Stomach (tissue), 9 donors: ENCODE measurements around the gene ATP2A3. TPM values are rescaled to one million over a fixed set of nuclear protein-coding genes. Genes with fewer than 3 reads are reported as not detected.

Experiments used
- DNase-seq, 2 donors: peaks; one replicate each; pipeline versions ENCODE4 v3.0.0 to v3.0.0-alpha.2; 2013 to 2019
- H3K27ac ChIP-seq, 5 donors: fragments of 200-600 bp in 4 of 5; sonication (generic) in 4 of 5; one replicate each; pipeline ENCODE4 v1.5.1; 2013 to 2019; ENCODE audit warnings: mild to moderate bottlenecking in 1 of 5, moderate library complexity in 1 of 5
- H3K27me3 ChIP-seq, 3 donors: fragments of 200-600 bp; sonication (generic); one replicate each; pipeline ENCODE4 v1.5.1; 2017 to 2019; ENCODE audit warnings: mixed run types in 1 of 3
- H3K36me3 ChIP-seq, 4 donors: fragments of 200-600 bp; sonication (generic); 1 replicate in 3 of 4; 2 replicates in 1 of 4; pipeline ENCODE4 v1.5.1; 2016 to 2019
- H3K4me1 ChIP-seq, 4 donors: fragments of 200-600 bp; sonication (generic); one replicate each; pipeline ENCODE4 v1.5.1; 2016 to 2019
- H3K4me3 ChIP-seq, 4 donors: fragments of 200-600 bp; sonication (generic) in 3 of 4; one replicate each; pipeline ENCODE4 v1.5.1; 2016 to 2019; ENCODE audit warnings: mild to moderate bottlenecking in 1 of 4
- H3K9me3 ChIP-seq, 4 donors: fragments of 200-600 bp; sonication (generic); one replicate each; pipeline ENCODE4 v1.5.1; 2016 to 2019
- EP300 ChIP-seq: sonication (generic); formaldehyde crosslinking; IDR thresholded peaks from one replicate; pipeline ENCODE4 v1.6.1; 2017; ENCODE audit warnings: antibody characterized with exemption
- POLR2A ChIP-seq, 4 donors: fragments of 450-650 bp; IDR thresholded peaks; one replicate each; pipeline ENCODE4 v1.6.1; 2016; ENCODE audit warnings: antibody characterized with exemption in 4 of 4, control low read depth in 2 of 4, mild to moderate bottlenecking in 1 of 4, moderate library complexity in 1 of 4
- POLR2AphosphoS5 ChIP-seq, 3 donors: sonication (generic); formaldehyde crosslinking; IDR thresholded peaks; one replicate each; pipeline ENCODE4 v1.6.1; 2016; ENCODE audit warnings: antibody characterized with exemption in 3 of 3
- WGBS, 5 donors: extraction: QIAGEN DNeasy Blood & Tissue Kit in 3 of 5; methylation state at CpG; one replicate each; pipeline versions ENCODE4 v1.1.5 to v1.1.7; 2013 to 2018; 5-methylcytosine and 5-hydroxymethylcytosine counted together
- intact Hi-C: fragments of 100-400 bp; cut with DNase I; formaldehyde crosslinking; loops from one replicate; pipeline ENCODE4 v1.15.1; 2023; ENCODE audit warnings: low total_unique reads
- polyA plus RNA-seq, 3 donors: library from polyadenylated mRNA; stranded (reverse); fragments of 200-250 nt; gene quantifications; one replicate each; pipeline ENCODE4 v1.2.3, GENCODE V29; 2013
- total RNA-seq, 5 donors: library from RNA; depleted of rRNA; stranded (reverse); fragments of >200 nt; gene quantifications; one replicate each; pipeline versions ENCODE4 v1.1.0 to v1.2.3, GENCODE V29; 2014 to 2016
- TF ChIP-seq, protein P1 (sequence below), 7 experiments: fragments of 450-650 bp in 4 of 7; fragments of 200-600 bp in 3 of 7; sonication (generic) in 3 of 7; IDR thresholded peaks; one replicate each; pipeline ENCODE4 v1.5.1; 2016 to 2019; ENCODE audit warnings: antibody characterized with exemption in 7 of 7, control low read depth in 2 of 7, mild to moderate bottlenecking in 1 of 7
- donor health status: healthy with polysubstance abuse.
- donor health status: Bipolar disorder and iron deficiency.
- donor health status: healthy.

ATP2A3 gene
- total and polyA plus RNA-seq, 8 donors = 10.4 to 1,069 (median 64.1) TPM

DNA sequence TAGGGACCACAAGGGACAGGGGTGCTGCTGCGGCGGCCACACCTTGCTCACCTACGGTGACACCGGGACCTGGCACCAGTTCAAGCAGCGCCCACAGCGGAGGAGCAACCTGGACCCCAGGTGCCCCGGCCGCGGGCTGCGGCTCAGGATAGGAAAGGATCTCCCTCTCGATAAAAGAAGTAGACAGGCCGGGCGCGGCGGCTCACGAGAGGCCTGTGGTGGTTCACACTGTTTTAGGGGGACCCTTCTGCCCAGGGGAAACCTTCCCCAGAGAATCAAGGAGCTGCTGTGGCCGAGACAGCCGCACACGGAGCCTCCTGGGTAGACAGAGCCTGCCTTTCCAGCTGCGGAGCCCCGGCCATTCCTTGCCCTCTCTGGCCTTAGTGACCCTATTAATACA lies 17.9 kb upstream of the ATP2A3 start:
- H3K4me3 ChIP-seq = no peak overlapping the region
- no peak overlapping the region for H3K27ac ChIP-seq
- H3K36me3 ChIP-seq = no peaks in the 10 kb centered on the region
- H3K4me1 ChIP-seq = peaks cover 30 to 45% (median 39%) of the 10 kb centered on the region in 4 donors
- DNase-seq = no peak
- H3K27me3 ChIP-seq = peaks cover 0 to 12% (median 0%) of the 10 kb centered on the region in 3 donors
- intact Hi-C loops = no loop called here
- H3K9me3 ChIP-seq = peaks cover 0 to 4% (median 0%) of the 10 kb centered on the region in 4 donors
- TF ChIP-seq POLR2AphosphoS5 (IDR thresholded peaks at IDR 0.05) (no peak), POLR2A (IDR thresholded peaks at IDR 0.05) (no peak), EP300 (no peak)
- TF ChIP-seq, protein P1, sequence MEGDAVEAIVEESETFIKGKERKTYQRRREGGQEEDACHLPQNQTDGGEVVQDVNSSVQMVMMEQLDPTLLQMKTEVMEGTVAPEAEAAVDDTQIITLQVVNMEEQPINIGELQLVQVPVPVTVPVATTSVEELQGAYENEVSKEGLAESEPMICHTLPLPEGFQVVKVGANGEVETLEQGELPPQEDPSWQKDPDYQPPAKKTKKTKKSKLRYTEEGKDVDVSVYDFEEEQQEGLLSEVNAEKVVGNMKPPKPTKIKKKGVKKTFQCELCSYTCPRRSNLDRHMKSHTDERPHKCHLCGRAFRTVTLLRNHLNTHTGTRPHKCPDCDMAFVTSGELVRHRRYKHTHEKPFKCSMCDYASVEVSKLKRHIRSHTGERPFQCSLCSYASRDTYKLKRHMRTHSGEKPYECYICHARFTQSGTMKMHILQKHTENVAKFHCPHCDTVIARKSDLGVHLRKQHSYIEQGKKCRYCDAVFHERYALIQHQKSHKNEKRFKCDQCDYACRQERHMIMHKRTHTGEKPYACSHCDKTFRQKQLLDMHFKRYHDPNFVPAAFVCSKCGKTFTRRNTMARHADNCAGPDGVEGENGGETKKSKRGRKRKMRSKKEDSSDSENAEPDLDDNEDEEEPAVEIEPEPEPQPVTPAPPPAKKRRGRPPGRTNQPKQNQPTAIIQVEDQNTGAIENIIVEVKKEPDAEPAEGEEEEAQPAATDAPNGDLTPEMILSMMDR (IDR thresholded peaks at IDR 0.05) = no peak
- 87 to 92% (median 89%) methylated on average over 18 to 21 of the region's 21 CpGs; no CpG with 5 or more reads in 1 of the 5 donors for WGBS, 5 donors

DNA sequence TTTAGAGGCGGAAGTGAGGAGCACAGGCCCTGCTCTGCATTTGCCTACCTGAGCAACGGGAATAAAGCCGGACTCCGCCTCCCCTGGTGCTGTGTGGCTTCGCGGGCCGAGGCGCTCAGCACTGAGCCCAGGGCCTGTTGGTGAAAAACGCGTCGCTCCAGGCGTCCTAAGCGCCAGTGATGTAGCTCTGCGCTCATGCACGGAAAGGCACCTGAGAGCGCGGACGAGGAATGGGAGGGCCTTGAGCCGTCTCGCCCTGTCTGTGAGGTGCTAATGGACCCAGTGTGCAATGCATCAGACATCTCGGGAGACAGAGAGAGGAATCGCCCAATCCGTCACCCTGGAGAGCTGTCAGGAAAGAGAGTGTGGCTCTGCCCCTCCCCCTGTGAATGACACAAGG lies 17.2 kb upstream of the ATP2A3 start:
- Histone ChIP-seq H3K27ac (no peak overlapping the region), H3K4me1 (peaks cover 35 to 46% (median 41%) of the 10 kb centered on the region in 4 donors), H3K36me3 (no peaks in the 10 kb centered on the region), H3K9me3 (peaks cover 0 to 4% (median 0%) of the 10 kb centered on the region in 4 donors), H3K4me3 (no peak overlapping the region), H3K27me3 (peaks cover 0 to 10% (median 0%) of the 10 kb centered on the region in 3 donors)
- TF ChIP-seq, protein P1 (IDR thresholded peaks at IDR 0.05) = no peak
- TF ChIP-seq EP300 (no peak), POLR2AphosphoS5 (IDR thresholded peaks at IDR 0.05) (no peak), POLR2A (IDR thresholded peaks at IDR 0.05) (no peak)
- intact Hi-C loops = no loop called here
- WGBS, 5 donors = 84 to 94% (median 89%) methylated on average over 23 of the region's 23 CpGs
- no peak for DNase-seq

- no peak overlapping the region for H3K4me3 ChIP-seq
- TF ChIP-seq POLR2AphosphoS5 (IDR thresholded peaks at IDR 0.05) (no peak), POLR2A (IDR thresholded peaks at IDR 0.05) (no peak), EP300 (no peak)
- peak overlapping the region in 1 of 5 donors; percentile 3 for H3K27ac ChIP-seq
- peaks cover 31 to 44% (median 39%) of the 10 kb centered on the region in 4 donors for H3K4me1 ChIP-seq
- no peaks in the 10 kb centered on the region for H3K36me3 ChIP-seq
- peaks cover 0 to 4% (median 2%) of the 10 kb centered on the region in 4 donors for H3K9me3 ChIP-seq
- peaks cover 0 to under 1% (median 0%) of the 10 kb centered on the region in 3 donors for H3K27me3 ChIP-seq
- no peak for DNase-seq
- 80 to 84% (median 82%) methylated on average over 19 of the region's 19 CpGs for WGBS, 5 donors
- intact Hi-C loops = no loop called here
These were observed 16.3 kb upstream of the ATP2A3 start for GRCh38 chr17:3980381-3981014.

DNA sequence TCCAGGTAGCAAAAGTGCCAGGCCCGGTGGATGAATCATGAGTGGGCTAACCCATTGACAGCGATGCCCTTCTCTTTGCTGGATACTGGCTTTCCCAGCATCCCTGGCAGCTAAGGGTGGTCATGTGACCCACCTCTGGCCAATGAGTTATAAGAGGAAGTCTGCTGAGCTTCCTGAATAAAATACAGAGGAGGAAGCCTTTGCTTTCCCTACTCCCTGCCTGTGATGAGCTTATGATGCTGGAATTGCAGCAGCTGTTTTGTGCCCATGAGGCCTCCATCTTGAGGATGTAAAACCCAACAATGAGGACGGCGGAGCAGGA lies 15.0 kb upstream of the ATP2A3 start:
- Histone ChIP-seq H3K4me3 (no peak overlapping the region), H3K27ac (peak overlapping the region; percentile 62 to 88 (median 84)), H3K4me1 (peaks cover 30 to 43% (median 38%) of the 10 kb centered on the region in 4 donors), H3K27me3 (no peaks in the 10 kb centered on the region), H3K9me3 (peaks cover 0 to 15% (median 9%) of the 10 kb centered on the region in 4 donors), H3K36me3 (no peaks in the 10 kb centered on the region)
- intact Hi-C loops = no loop called here
- DNase-seq = no peak
- TF ChIP-seq POLR2A (IDR thresholded peaks at IDR 0.05) = no peak
- TF ChIP-seq EP300 = no peak
- TF ChIP-seq POLR2AphosphoS5 (IDR thresholded peaks at IDR 0.05) = no peak
- TF ChIP-seq, protein P1 (IDR thresholded peaks at IDR 0.05) = no peak
- 84 to 98% (median 94%) methylated on average over 4 of the region's 4 CpGs for WGBS, 5 donors
